22Rv1 (cell line): ENCODE data around the gene EPHB1.

ENCODE experiments used
- H3K27ac ChIP-seq: fragments of 450-650 bp; 2 replicates; pipeline ENCODE4 v1.5.1; 2017
- ZFX ChIP-seq: fragments of 450-650 bp; IDR thresholded peaks from 2 replicates; pipeline ENCODE4 v1.6.1; 2017; ENCODE audit warnings: antibody characterized with exemption, borderline replicate concordance
- TF ChIP-seq, protein P1 (sequence below): fragments of 450-650 bp; IDR thresholded peaks from 2 replicates; pipeline ENCODE4 v1.5.1; 2017; ENCODE audit warnings: mild to moderate bottlenecking

Gene EPHB1

GRCh38 chr3:134794950-134795745, at the start of gene EPHB1:
TSS of gene EPHB1 (plus strand) at chr3:134795260.
- TF ChIP-seq, protein P1, sequence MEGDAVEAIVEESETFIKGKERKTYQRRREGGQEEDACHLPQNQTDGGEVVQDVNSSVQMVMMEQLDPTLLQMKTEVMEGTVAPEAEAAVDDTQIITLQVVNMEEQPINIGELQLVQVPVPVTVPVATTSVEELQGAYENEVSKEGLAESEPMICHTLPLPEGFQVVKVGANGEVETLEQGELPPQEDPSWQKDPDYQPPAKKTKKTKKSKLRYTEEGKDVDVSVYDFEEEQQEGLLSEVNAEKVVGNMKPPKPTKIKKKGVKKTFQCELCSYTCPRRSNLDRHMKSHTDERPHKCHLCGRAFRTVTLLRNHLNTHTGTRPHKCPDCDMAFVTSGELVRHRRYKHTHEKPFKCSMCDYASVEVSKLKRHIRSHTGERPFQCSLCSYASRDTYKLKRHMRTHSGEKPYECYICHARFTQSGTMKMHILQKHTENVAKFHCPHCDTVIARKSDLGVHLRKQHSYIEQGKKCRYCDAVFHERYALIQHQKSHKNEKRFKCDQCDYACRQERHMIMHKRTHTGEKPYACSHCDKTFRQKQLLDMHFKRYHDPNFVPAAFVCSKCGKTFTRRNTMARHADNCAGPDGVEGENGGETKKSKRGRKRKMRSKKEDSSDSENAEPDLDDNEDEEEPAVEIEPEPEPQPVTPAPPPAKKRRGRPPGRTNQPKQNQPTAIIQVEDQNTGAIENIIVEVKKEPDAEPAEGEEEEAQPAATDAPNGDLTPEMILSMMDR, result peak; percentile 89
- no peak for TF ChIP-seq ZFX
- no peak within 1 kb of the TSS for H3K27ac ChIP-seq

DNA sequence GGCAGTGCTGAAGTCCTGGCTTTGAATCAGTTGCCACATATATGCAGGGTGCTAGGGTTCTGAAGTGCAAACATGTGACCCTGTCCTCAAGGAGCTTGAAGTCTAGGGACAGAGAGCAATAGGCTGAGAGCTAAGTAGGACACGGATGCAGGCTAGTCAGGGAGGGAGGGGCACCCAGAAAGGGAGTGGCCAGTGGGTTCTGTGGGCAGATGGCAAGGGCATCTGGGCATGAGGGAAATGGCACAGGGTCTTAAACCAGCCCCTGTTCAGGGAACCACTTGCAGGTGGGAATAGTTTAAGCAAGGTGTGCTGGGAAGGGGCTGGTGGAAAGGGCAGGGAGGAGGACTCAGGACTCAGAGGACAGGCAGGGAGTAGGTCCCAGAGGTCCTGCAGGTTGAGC, 46.4 kb upstream of the EPHB1 start:
- H3K27ac ChIP-seq, result no peak overlapping the region
- no peak for TF ChIP-seq ZFX
- TF ChIP-seq, protein P1, result no peak

DNA sequence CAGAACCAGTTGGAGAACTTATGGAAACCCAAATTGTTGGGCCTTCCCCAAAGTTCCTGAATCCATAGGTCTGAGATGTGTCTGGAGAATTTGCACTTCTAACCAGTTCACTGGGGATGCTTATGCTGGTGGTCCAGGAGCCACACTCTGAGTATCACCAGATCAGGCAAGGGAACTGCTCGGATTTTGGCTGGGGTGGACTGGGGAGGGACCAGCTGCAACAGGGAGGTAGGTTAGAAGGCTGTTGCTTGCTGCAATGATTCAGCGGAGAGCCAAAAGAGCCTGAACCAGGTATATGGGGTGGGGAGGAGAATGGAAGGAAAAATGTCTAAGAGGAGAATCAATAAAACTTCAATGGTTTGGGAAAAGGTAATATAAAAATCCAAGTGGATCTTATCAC, 45.9 kb upstream of the EPHB1 start:
- no peak for TF ChIP-seq ZFX
- TF ChIP-seq, protein P1, result no peak
- H3K27ac ChIP-seq, result no peak overlapping the region

- TF ChIP-seq, protein P1, result no peak
- no peak for TF ChIP-seq ZFX
- H3K27ac ChIP-seq, result no peak overlapping the region
These were observed 45.1 kb upstream of the EPHB1 start for GRCh38 chr3:134749802-134750553.

- TF ChIP-seq ZFX, result no peak
- TF ChIP-seq, protein P1, result no peak
- H3K27ac ChIP-seq, result no peak overlapping the region
These were observed 43.2 kb upstream of the EPHB1 start for GRCh38 chr3:134751831-134752230.

DNA sequence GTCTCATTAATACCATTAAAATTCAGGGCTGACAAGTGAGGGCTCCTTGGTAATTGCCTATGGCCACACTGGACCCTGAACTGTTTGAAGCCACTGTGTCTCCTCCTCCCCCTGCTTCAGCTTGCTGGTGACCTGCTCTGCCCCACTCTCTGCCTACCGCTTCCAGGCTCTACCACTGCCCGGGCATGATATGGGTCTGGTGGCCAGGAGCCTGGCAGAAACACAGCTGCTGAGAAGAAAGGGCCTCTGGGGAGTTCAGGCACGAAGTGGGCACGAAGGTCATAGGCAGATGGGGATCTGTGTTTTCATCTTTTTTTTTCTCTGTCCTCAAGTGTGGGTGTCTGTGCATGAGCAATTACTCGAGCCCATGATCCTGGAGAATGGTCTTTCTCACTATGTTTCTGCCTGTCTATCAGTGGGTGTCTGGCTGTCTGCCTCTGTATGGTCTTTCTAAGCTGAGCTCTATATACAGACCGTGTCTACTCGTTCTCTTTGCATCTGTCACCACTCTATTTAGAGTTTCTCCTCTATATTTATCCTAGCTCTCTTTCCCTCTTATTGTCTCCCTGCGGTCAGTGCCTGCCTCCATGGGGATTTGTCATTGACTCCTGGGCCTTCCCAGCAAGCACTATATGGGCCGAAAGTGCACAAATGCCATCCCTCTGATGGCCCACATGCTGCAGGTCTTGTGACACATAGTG, 42.1 kb upstream of the EPHB1 start:
- H3K27ac ChIP-seq, result no peak overlapping the region
- no peak for TF ChIP-seq ZFX
- TF ChIP-seq, protein P1, result no peak
